ENCODE data around the gene CDC42BPB.

The CDC42BPB gene

DNA sequence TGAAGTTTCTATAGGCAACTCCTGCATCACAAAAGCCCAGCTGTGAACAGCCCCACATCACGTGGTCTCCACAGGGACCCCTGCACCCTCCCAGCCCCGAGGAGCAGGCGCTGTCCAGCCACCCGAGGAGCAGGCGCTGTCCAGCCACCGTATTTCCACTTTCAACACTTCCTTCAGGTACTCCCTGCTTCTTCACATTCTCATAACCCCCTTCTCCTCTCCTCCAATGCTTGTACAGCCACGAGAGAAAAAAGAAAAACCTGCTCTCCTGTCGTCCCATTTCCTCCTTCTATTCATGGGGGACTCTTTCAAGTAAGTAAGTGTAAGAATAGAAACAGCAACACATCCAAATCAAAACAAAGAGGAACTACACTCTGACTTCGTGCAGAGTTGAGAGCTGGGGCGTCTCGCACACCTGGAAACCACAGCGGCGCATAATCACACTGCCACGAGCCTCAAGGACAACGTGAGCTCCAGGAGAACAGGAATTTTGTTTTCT, 11.9 kb downstream of the CDC42BPB start:
- Histone ChIP-seq H3K36me3 (ENCODE audit: control insufficient read depth, insufficient read depth, low read length) (no peaks in the 10 kb centered on the region), H3K27ac (ENCODE audit: insufficient read depth, low read depth, low read length, poor library complexity, severe bottlenecking) (no peak overlapping the region), H3K9me3 (ENCODE audit: control insufficient read depth, low read length) (no peaks in the 10 kb centered on the region), H3K4me3 (ENCODE audit: insufficient read depth, low read depth, low read length) (no peak overlapping the region), H3K27me3 (ENCODE audit: control insufficient read depth, insufficient read depth, low read length, poor library complexity, severe bottlenecking) (no peaks in the 10 kb centered on the region), H3K4me1 (ENCODE audit: control insufficient read depth, insufficient read depth, low read length) (peaks cover 5% of the 10 kb centered on the region)
- WGBS, 2 experiments = 83% methylated on average over 14 of the region's 15 CpGs

- Histone ChIP-seq H3K4me1 (ENCODE audit: control insufficient read depth, insufficient read depth, low read length) (peaks cover 5% of the 10 kb centered on the region), H3K27me3 (ENCODE audit: control insufficient read depth, insufficient read depth, low read length, poor library complexity, severe bottlenecking) (no peaks in the 10 kb centered on the region), H3K9me3 (ENCODE audit: control insufficient read depth, low read length) (no peaks in the 10 kb centered on the region), H3K4me3 (ENCODE audit: insufficient read depth, low read depth, low read length) (no peak overlapping the region), H3K36me3 (ENCODE audit: control insufficient read depth, insufficient read depth, low read length) (no peaks in the 10 kb centered on the region), H3K27ac (ENCODE audit: insufficient read depth, low read depth, low read length, poor library complexity, severe bottlenecking) (no peak overlapping the region)
- 99 to 100% methylated on average over 4 to 7 of the region's 8 CpGs for WGBS, 2 experiments
These were observed 13.9 kb downstream of the CDC42BPB start for GRCh38 chr14:103043257-103044015.

DNA sequence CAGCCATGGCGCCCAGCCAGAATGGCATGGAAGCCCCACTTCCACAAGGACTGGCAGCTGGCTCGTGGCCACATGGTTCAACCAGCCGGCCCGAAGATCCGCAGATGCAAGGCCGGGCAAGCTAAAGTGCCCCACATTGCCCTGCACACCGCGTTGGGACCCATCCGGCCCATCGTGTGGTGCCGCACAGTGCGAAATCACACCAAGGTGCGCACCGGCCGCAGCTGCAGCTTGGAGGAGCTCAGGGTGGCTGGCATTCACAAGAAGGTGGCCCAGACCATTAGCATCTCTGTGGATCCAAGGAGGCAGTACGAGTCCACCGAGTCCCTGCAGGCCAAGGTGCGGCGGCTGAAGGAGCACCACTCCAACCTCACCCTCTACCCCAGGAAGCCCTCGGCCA, 15.9 kb downstream of the CDC42BPB start:
- Histone ChIP-seq H3K27ac (ENCODE audit: insufficient read depth, low read depth, low read length, poor library complexity, severe bottlenecking) (no peak overlapping the region), H3K9me3 (ENCODE audit: control insufficient read depth, low read length) (no peaks in the 10 kb centered on the region), H3K4me3 (ENCODE audit: insufficient read depth, low read depth, low read length) (no peak overlapping the region), H3K36me3 (ENCODE audit: control insufficient read depth, insufficient read depth, low read length) (no peaks in the 10 kb centered on the region), H3K27me3 (ENCODE audit: control insufficient read depth, insufficient read depth, low read length, poor library complexity, severe bottlenecking) (no peaks in the 10 kb centered on the region), H3K4me1 (ENCODE audit: control insufficient read depth, insufficient read depth, low read length) (peaks cover 5% of the 10 kb centered on the region)
- 92 to 94% methylated on average over 20 of the region's 20 CpGs for WGBS, 2 experiments

GRCh38 chr14:103033681-103034096, 23.7 kb downstream of the CDC42BPB start:
- Histone ChIP-seq H3K27ac (ENCODE audit: insufficient read depth, low read depth, low read length, poor library complexity, severe bottlenecking) (no peak overlapping the region), H3K9me3 (ENCODE audit: control insufficient read depth, low read length) (no peaks in the 10 kb centered on the region), H3K4me3 (ENCODE audit: insufficient read depth, low read depth, low read length) (no peak overlapping the region), H3K4me1 (ENCODE audit: control insufficient read depth, insufficient read depth, low read length) (no peaks in the 10 kb centered on the region), H3K36me3 (ENCODE audit: control insufficient read depth, insufficient read depth, low read length) (no peaks in the 10 kb centered on the region), H3K27me3 (ENCODE audit: control insufficient read depth, insufficient read depth, low read length, poor library complexity, severe bottlenecking) (no peaks in the 10 kb centered on the region)
- WGBS, 2 experiments = 92 to 96% methylated on average over 6 of the region's 6 CpGs

- Histone ChIP-seq H3K9me3 (ENCODE audit: control insufficient read depth, low read length) (no peaks in the 10 kb centered on the region), H3K27ac (ENCODE audit: insufficient read depth, low read depth, low read length, poor library complexity, severe bottlenecking) (no peak overlapping the region)
- WGBS, 2 experiments = 80 to 84% methylated on average over 9 of the region's 9 CpGs
These were observed 25.4 kb downstream of the CDC42BPB start for GRCh38 chr14:103031956-103032355.

DNA sequence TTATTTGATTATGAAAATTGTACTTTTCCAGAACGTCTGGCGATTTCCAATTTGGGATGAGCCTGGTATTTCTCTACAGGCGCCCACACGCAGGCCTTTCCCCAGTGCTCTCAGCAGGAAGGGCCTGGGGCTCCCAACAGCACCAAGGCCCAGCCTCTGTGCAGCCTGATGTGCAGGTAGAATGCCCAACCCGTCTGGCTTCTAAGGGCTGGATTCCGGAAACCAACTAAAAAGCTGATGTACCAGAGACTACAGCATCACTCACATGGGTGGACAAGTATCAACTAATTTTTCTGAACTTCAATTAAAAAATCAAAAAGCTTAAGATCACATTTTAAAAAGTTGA, 25.8 kb downstream of the CDC42BPB start:
- H3K4me1 ChIP-seq (ENCODE audit: control insufficient read depth, insufficient read depth, low read length) = no peaks in the 10 kb centered on the region
- WGBS, 2 experiments = 93 to 95% methylated on average over 6 of the region's 6 CpGs
- no peaks in the 10 kb centered on the region for H3K9me3 ChIP-seq (ENCODE audit: control insufficient read depth, low read length)
- H3K27me3 ChIP-seq (ENCODE audit: control insufficient read depth, insufficient read depth, low read length, poor library complexity, severe bottlenecking) = no peaks in the 10 kb centered on the region
- H3K27ac ChIP-seq (ENCODE audit: insufficient read depth, low read depth, low read length, poor library complexity, severe bottlenecking) = no peak overlapping the region
- no peak overlapping the region for H3K4me3 ChIP-seq (ENCODE audit: insufficient read depth, low read depth, low read length)
- H3K36me3 ChIP-seq (ENCODE audit: control insufficient read depth, insufficient read depth, low read length) = no peaks in the 10 kb centered on the region

More at GRCh38 chr14:103031956-103032355, 25.4 kb downstream of the CDC42BPB start:
- Histone ChIP-seq H3K4me3 (ENCODE audit: insufficient read depth, low read depth, low read length) (no peak overlapping the region), H3K4me1 (ENCODE audit: control insufficient read depth, insufficient read depth, low read length) (no peaks in the 10 kb centered on the region), H3K36me3 (ENCODE audit: control insufficient read depth, insufficient read depth, low read length) (no peaks in the 10 kb centered on the region), H3K27me3 (ENCODE audit: control insufficient read depth, insufficient read depth, low read length, poor library complexity, severe bottlenecking) (no peaks in the 10 kb centered on the region)

DNA sequence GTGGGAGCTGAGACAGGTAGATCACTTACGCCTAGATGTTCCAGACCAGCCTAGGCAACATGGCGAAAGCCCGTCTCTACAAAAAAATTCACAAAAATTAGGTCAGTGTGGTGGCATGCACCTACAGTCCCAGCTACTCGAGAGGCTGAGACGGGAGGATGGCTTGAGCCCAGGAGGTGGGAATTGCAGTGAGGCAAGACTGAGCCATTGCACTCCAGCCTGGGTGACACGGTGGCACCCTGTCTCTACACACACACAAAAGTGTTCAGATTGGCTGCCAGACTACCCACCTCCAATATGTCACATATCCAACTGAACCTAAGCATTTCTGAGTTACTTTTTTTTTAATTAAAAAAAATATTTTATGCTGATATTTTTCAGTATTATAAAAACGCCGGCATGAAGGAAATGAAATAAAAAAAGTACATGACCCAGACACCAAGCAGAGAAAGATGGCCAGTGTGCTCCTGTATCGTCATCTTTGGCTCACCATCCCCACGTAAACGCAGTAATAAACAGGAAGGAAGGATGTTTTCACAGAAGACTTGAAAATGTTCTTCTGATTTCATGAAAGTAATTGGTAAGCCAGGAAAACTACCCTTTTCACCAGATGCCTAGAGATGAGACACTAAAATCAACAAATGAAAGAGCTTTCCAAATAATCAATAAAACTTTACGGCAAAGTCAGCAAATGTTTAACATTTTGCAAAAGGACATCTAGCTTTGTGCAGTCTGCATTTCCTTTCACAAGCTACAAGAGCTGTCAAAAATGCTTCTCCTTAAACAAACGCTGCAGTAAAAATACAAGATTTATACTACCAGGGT, 26.4 kb downstream of the CDC42BPB start:
- no peak overlapping the region for H3K4me3 ChIP-seq (ENCODE audit: insufficient read depth, low read depth, low read length)
- H3K9me3 ChIP-seq (ENCODE audit: control insufficient read depth, low read length) = no peaks in the 10 kb centered on the region
- H3K4me1 ChIP-seq (ENCODE audit: control insufficient read depth, insufficient read depth, low read length) = no peaks in the 10 kb centered on the region
- no peaks in the 10 kb centered on the region for H3K36me3 ChIP-seq (ENCODE audit: control insufficient read depth, insufficient read depth, low read length)
- H3K27me3 ChIP-seq (ENCODE audit: control insufficient read depth, insufficient read depth, low read length, poor library complexity, severe bottlenecking) = no peaks in the 10 kb centered on the region
- 95 to 96% methylated on average over 13 of the region's 13 CpGs for WGBS, 2 experiments
- H3K27ac ChIP-seq (ENCODE audit: insufficient read depth, low read depth, low read length, poor library complexity, severe bottlenecking) = no peak overlapping the region

DNA sequence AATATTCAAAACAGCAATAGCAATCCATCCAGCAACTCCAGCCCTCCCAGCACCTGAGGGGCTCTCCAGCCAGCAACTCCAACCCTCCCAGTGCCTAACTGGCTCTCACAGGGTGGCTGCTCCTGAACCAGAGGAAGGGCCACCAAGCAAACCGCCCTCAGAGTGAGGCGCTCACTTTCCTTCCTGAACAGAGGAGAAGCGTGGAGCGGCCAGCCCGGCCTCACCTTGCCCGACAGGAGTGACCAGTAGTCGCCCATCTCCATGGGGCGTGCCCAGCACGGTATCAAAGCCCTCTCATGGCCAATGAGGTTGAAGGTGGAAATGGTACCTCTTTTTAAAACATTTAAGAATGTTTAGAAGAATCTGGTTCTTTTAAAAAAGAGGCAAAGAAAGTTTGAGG, 27.4 kb downstream of the CDC42BPB start:
- Histone ChIP-seq H3K27ac (ENCODE audit: insufficient read depth, low read depth, low read length, poor library complexity, severe bottlenecking) (no peak overlapping the region), H3K36me3 (ENCODE audit: control insufficient read depth, insufficient read depth, low read length) (no peaks in the 10 kb centered on the region), H3K27me3 (ENCODE audit: control insufficient read depth, insufficient read depth, low read length, poor library complexity, severe bottlenecking) (no peaks in the 10 kb centered on the region), H3K4me3 (ENCODE audit: insufficient read depth, low read depth, low read length) (no peak overlapping the region), H3K4me1 (ENCODE audit: control insufficient read depth, insufficient read depth, low read length) (no peaks in the 10 kb centered on the region), H3K9me3 (ENCODE audit: control insufficient read depth, low read length) (no peaks in the 10 kb centered on the region)
- WGBS, 2 experiments = 96 to 98% methylated on average over 9 of the region's 9 CpGs

GRCh38 chr14:103028772-103029171, 28.6 kb downstream of the CDC42BPB start:
- no peak overlapping the region for H3K4me3 ChIP-seq (ENCODE audit: insufficient read depth, low read depth, low read length)
- no peak overlapping the region for H3K27ac ChIP-seq (ENCODE audit: insufficient read depth, low read depth, low read length, poor library complexity, severe bottlenecking)
- no peaks in the 10 kb centered on the region for H3K9me3 ChIP-seq (ENCODE audit: control insufficient read depth, low read length)
- H3K27me3 ChIP-seq (ENCODE audit: control insufficient read depth, insufficient read depth, low read length, poor library complexity, severe bottlenecking) = no peaks in the 10 kb centered on the region
- H3K36me3 ChIP-seq (ENCODE audit: control insufficient read depth, insufficient read depth, low read length) = no peaks in the 10 kb centered on the region
- H3K4me1 ChIP-seq (ENCODE audit: control insufficient read depth, insufficient read depth, low read length) = no peaks in the 10 kb centered on the region

GRCh38 chr14:103028161-103028767, 29.1 kb downstream of the CDC42BPB start:
- H3K4me3 ChIP-seq (ENCODE audit: insufficient read depth, low read depth, low read length) = no peak overlapping the region
- no peaks in the 10 kb centered on the region for H3K4me1 ChIP-seq (ENCODE audit: control insufficient read depth, insufficient read depth, low read length)
- H3K36me3 ChIP-seq (ENCODE audit: control insufficient read depth, insufficient read depth, low read length) = no peaks in the 10 kb centered on the region
- 89% methylated on average over 11 of the region's 11 CpGs for WGBS, 2 experiments
- no peaks in the 10 kb centered on the region for H3K9me3 ChIP-seq (ENCODE audit: control insufficient read depth, low read length)
- no peaks in the 10 kb centered on the region for H3K27me3 ChIP-seq (ENCODE audit: control insufficient read depth, insufficient read depth, low read length, poor library complexity, severe bottlenecking)
- H3K27ac ChIP-seq (ENCODE audit: insufficient read depth, low read depth, low read length, poor library complexity, severe bottlenecking) = no peak overlapping the region
